Measurements from ENCODE around the gene CASQ2. TPM values are rescaled to one million over a fixed set of nuclear protein-coding genes. Genes with fewer than 3 reads are reported as not detected.

The CASQ2 gene
- polyA plus RNA-seq, 2 of the 4 experiments (the other 2 are of a cell fraction) = not detected

DNA sequence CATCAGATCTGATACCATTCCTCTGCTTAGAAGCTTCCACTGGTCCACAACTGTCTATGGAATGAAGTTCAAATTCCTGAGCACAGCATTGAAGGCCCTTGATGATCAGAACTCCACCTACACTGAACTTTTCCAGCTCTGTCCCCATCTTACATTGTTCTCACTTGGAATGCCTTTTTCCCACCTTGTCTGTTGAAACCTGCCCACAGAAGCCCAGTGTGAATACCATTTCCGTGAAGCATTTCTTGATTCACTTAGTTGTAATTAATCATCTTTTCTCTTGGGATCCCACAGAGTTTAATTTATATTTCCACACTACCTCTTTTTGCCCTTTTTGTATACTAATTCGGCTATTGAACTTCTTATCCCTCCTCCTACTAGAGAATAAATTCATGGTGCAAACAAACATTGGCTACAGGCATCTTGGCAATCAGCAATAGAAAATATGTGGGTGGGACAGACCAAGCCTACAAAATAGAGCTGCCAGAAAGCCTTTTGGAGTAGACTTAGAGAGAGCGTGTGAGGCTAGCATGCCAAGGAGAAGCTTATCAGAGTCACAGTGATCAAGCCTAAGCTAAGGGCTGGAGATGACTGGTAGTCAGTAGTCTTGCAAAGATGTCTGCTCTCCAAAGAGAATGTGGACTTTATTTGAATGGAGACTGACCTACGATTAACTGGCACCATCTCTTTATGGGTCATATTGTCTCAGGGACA, 46.3 kb upstream of the CASQ2 start:
- no peaks in the 10 kb centered on the region for H3K4me1 ChIP-seq
- ChIA-PET POLR2A (no interaction called here), CTCF (interaction anchor here (1.0 to 1.6 kb wide), 2 partner anchors 167 to 206 kb away, joined by 3 to 6 read pairs; no protein-coding TSS in a partner anchor)
- H3K9me3 ChIP-seq = no peaks in the 10 kb centered on the region
- no peak for DNase-seq (ENCODE audit: low read depth in 1 of 2, low spot score in 1 of 2)
- H3K27ac ChIP-seq = no peak overlapping the region
- ATAC-seq = no peak
- no peak for FAIRE-seq
- TF ChIP-seq HEYL (CRISPR knock-in tag; IDR thresholded peaks at IDR 0.05) (no peak), RCOR1 (IDR thresholded peaks at IDR 0.05; ENCODE audit: low read depth, low read length) (no peak), FOSB (CRISPR knock-in tag; IDR thresholded peaks at IDR 0.05) (no peak), NFE2L2 (conservative IDR thresholded peaks at IDR 0.05; ENCODE audit: low read length) (no peak), TFCP2L1 (CRISPR knock-in tag; IDR thresholded peaks at IDR 0.05) (no peak), CHD4 (IDR thresholded peaks at IDR 0.05; ENCODE audit: borderline replicate concordance) (no peak), FOSL2 (IDR thresholded peaks at IDR 0.05) (no peak), FOSL2 (CRISPR knock-in tag; IDR thresholded peaks at IDR 0.05) (no peak), SREBF2 (IDR thresholded peaks at IDR 0.05) (no peak), ZFP36 (IDR thresholded peaks at IDR 0.05; ENCODE audit: borderline replicate concordance, partially characterized antibody) (no peak), KDM5A (IDR thresholded peaks at IDR 0.05) (no peak), RFX5 (IDR thresholded peaks at IDR 0.05) (no peak), POLR2AphosphoS2 (conservative IDR thresholded peaks at IDR 0.05; ENCODE audit: low read length) (no peak), CBX8 (IDR thresholded peaks at IDR 0.05) (no peak), GATA3 (IDR thresholded peaks at IDR 0.05; ENCODE audit: borderline replicate concordance) (no peak), BHLHE40 (IDR thresholded peaks at IDR 0.05; ENCODE audit: low read depth, low read length) (no peak), PHF8 (IDR thresholded peaks at IDR 0.05; ENCODE audit: borderline replicate concordance, low read depth) (no peak), CHD2 (IDR thresholded peaks at IDR 0.05; ENCODE audit: low read length, partially characterized antibody) (no peak)
- TF ChIP-seq, protein P1, sequence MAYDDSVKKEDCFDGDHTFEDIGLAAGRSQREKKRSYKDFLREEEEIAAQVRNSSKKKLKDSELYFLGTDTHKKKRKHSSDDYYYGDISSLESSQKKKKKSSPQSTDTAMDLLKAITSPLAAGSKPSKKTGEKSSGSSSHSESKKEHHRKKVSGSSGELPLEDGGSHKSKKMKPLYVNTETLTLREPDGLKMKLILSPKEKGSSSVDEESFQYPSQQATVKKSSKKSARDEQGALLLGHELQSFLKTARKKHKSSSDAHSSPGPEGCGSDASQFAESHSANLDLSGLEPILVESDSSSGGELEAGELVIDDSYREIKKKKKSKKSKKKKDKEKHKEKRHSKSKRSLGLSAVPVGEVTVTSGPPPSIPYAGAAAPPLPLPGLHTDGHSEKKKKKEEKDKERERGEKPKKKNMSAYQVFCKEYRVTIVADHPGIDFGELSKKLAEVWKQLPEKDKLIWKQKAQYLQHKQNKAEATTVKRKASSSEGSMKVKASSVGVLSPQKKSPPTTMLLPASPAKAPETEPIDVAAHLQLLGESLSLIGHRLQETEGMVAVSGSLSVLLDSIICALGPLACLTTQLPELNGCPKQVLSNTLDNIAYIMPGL (CRISPR knock-in tag; IDR thresholded peaks at IDR 0.05; ENCODE audit: borderline replicate concordance) = no peak
- TF ChIP-seq, protein P2, sequence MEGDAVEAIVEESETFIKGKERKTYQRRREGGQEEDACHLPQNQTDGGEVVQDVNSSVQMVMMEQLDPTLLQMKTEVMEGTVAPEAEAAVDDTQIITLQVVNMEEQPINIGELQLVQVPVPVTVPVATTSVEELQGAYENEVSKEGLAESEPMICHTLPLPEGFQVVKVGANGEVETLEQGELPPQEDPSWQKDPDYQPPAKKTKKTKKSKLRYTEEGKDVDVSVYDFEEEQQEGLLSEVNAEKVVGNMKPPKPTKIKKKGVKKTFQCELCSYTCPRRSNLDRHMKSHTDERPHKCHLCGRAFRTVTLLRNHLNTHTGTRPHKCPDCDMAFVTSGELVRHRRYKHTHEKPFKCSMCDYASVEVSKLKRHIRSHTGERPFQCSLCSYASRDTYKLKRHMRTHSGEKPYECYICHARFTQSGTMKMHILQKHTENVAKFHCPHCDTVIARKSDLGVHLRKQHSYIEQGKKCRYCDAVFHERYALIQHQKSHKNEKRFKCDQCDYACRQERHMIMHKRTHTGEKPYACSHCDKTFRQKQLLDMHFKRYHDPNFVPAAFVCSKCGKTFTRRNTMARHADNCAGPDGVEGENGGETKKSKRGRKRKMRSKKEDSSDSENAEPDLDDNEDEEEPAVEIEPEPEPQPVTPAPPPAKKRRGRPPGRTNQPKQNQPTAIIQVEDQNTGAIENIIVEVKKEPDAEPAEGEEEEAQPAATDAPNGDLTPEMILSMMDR (IDR thresholded peaks at IDR 0.05) = no peak
- TF ChIP-seq, protein P3, sequence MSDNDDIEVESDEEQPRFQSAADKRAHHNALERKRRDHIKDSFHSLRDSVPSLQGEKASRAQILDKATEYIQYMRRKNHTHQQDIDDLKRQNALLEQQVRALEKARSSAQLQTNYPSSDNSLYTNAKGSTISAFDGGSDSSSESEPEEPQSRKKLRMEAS (IDR thresholded peaks at IDR 0.05) = no peak
- no peak overlapping the region for H3K4me3 ChIP-seq
- 48% methylated on average over 4 of the region's 4 CpGs for WGBS (ENCODE audit: missing lambda C conversion rate)
- no peak overlapping the region for H3K4me2 ChIP-seq

DNA sequence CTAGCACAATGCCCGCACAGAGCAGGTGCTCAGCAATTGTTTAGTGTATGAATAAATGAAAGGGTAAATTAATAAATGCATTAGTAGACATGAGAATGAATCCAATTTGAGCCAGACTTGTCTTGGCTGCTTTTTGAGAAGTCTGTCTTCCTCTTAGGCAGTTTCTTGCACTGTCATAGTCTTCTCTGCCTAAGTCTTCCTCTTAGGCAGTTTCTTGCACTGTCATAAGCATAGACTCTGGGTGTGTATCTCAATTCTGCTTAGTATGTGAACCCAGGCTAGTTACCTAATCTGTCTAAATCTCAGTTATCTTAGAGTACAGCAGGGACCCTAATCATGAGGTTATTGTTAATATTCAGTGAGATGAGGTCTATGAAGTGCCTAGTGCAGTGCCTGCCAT, 45.2 kb upstream of the CASQ2 start:
- POLR2A ChIA-PET = no interaction called here
- 86% methylated on average over 1 of the region's 1 CpG for WGBS (ENCODE audit: missing lambda C conversion rate)

More for the DNA sequence above, 45.2 kb upstream of the CASQ2 start:
- TF ChIP-seq POLR2A (IDR thresholded peaks at IDR 0.05; ENCODE audit: low read length) (no peak), HOXA7 (CRISPR knock-in tag; IDR thresholded peaks at IDR 0.05) (no peak), CHD4 (IDR thresholded peaks at IDR 0.05; ENCODE audit: borderline replicate concordance) (no peak)
- TF ChIP-seq, protein P3 (IDR thresholded peaks at IDR 0.05) = no peak
- DNase-seq (ENCODE audit: low read depth in 1 of 2, low spot score in 1 of 2) (no peak), ATAC-seq (no peak), FAIRE-seq (no peak)
- Histone ChIP-seq H3K4me3 (no peak overlapping the region), H3K27ac (no peak overlapping the region), H3K9me3 (no peaks in the 10 kb centered on the region), H3K4me1 (no peaks in the 10 kb centered on the region), H3K4me2 (no peak overlapping the region)
- CTCF ChIA-PET = no interaction called here

All from A549 (cell line).